ENCODE data around the gene CHCHD6. TPM values are rescaled to one million over a fixed set of nuclear protein-coding genes. Genes with fewer than 3 reads are reported as not detected.

CHCHD6 gene
- total and polyA plus RNA-seq, 2 of the 4 experiments (the other 2 are of a cell fraction): 18.8 to 28.9 TPM

GRCh38 chr3:126870608-126871210 lies 166.7 kb downstream of the CHCHD6 start:
- no peaks in the 10 kb centered on the region for H3K36me3 ChIP-seq (ENCODE audit: control insufficient read depth, insufficient read depth, low read length)
- H3K4ac ChIP-seq (ENCODE audit: low read depth, low read length): no peak overlapping the region
- dilution Hi-C loops (cut with HindIII; ENCODE audit: low sequenced_read_pairs, unreplicated experiment): no loop called here
- ATAC-seq (ENCODE audit: low read depth): no peak
- H4K20me1 ChIP-seq (ENCODE audit: insufficient read depth, low read length): no peaks in the 10 kb centered on the region
- H2AK5ac ChIP-seq (ENCODE audit: low read depth, low read length): no peak overlapping the region
- H4K91ac ChIP-seq (ENCODE audit: insufficient read depth, low read depth, low read length): no peak overlapping the region
- H3K9ac ChIP-seq (ENCODE audit: low read depth, low read length): no peak overlapping the region
- no peak overlapping the region for H2BK5ac ChIP-seq (ENCODE audit: low read depth, low read length, poor library complexity, severe bottlenecking)
- no peaks in the 10 kb centered on the region; a peak in 1 of 4 replicates for H3K79me1 ChIP-seq (ENCODE audit: low read depth in 1 of 2, low read length in 2 of 2)
- CTCF ChIA-PET: no interaction called here
- TF ChIP-seq USF2 (IDR thresholded peaks at IDR 0.05; ENCODE audit: low read depth, low read length): no peak
- no peak for TF ChIP-seq MXI1 (IDR thresholded peaks at IDR 0.05; ENCODE audit: borderline replicate concordance, low read depth, low read length)
- TF ChIP-seq RAD21 (IDR thresholded peaks at IDR 0.05; ENCODE audit: low read length): no peak
- TF ChIP-seq BHLHE40 (IDR thresholded peaks at IDR 0.05; ENCODE audit: low read depth, low read length): no peak
- TF ChIP-seq RCOR1 (IDR thresholded peaks at IDR 0.05; ENCODE audit: insufficient replicate concordance, low read length): no peak
- TF ChIP-seq MAFK (IDR thresholded peaks at IDR 0.05; ENCODE audit: low read depth, low read length): no peak
- TF ChIP-seq MAZ (IDR thresholded peaks at IDR 0.05; ENCODE audit: borderline replicate concordance, low read depth, low read length): no peak
- no peak for TF ChIP-seq NFE2L2 (IDR thresholded peaks at IDR 0.05; ENCODE audit: low read depth, low read length)
- TF ChIP-seq CEBPB (IDR thresholded peaks at IDR 0.05; ENCODE audit: low read depth, low read length): no peak
- TF ChIP-seq RFX5 (IDR thresholded peaks at IDR 0.05; ENCODE audit: low read depth, low read length): no peak
- no peak for TF ChIP-seq CHD1 (IDR thresholded peaks at IDR 0.05; ENCODE audit: low read depth, low read length)
- TF ChIP-seq FOS (IDR thresholded peaks at IDR 0.05; ENCODE audit: low read depth, low read length): no peak
- no peak for TF ChIP-seq POLR2A (IDR thresholded peaks at IDR 0.05; ENCODE audit: low read depth, low read length)
- no peak for TF ChIP-seq ELK1 (IDR thresholded peaks at IDR 0.05; ENCODE audit: borderline replicate concordance, low read depth, low read length)
- TF ChIP-seq CTCF (conservative IDR thresholded peaks at IDR 0.05; ENCODE audit: low read depth, low read length): no peak
- TF ChIP-seq SMC3 (IDR thresholded peaks at IDR 0.05; ENCODE audit: low read depth, low read length): no peak
- no peak overlapping the region for H3K4me2 ChIP-seq (ENCODE audit: low read depth, low read length)
- no peak overlapping the region for H3K56ac ChIP-seq (ENCODE audit: extremely low read depth, insufficient read depth, low read length)
- peaks cover 3% of the 10 kb centered on the region; the same call in 1 of the 2 replicates for H3K9me1 ChIP-seq (ENCODE audit: insufficient read depth, low read length)
- no peak overlapping the region for H3K4me3 ChIP-seq (ENCODE audit: insufficient read depth, low read depth, low read length)
- no peak overlapping the region for H2BK20ac ChIP-seq (ENCODE audit: low read depth, low read length)
- no peak overlapping the region for H2AFZ ChIP-seq (replicated peaks; ENCODE audit: low read length, poor library complexity)
- H2BK15ac ChIP-seq (ENCODE audit: low read depth, low read length): no peak overlapping the region
- no TSS peak for BruUV-seq (replicated peaks)
- H3K27ac ChIP-seq (ENCODE audit: insufficient read depth, low read length): no peak overlapping the region
- in situ Hi-C loops (cut with MboI; ENCODE audit: low sequenced_read_pairs): no loop called here
- POLR2A ChIA-PET (ENCODE audit: unreplicated experiment): no interaction called here
- intact Hi-C loops (cut with micrococcal nuclease): no loop called here
- no peak overlapping the region for H2AK9ac ChIP-seq (replicated peaks; ENCODE audit: low read depth, low read length, poor library complexity)
- no peaks in the 10 kb centered on the region for H3K9me3 ChIP-seq (ENCODE audit: control insufficient read depth, insufficient read depth, low read length)
- H3K27me3 ChIP-seq (ENCODE audit: control insufficient read depth, insufficient read depth, low read length): no peaks in the 10 kb centered on the region
- no peaks in the 10 kb centered on the region for H3K4me1 ChIP-seq (ENCODE audit: control insufficient read depth, insufficient read depth, low read length)
- DNase-seq: peak; percentile 40
- H4K8ac ChIP-seq (ENCODE audit: low read depth in 2 of 2, low read length in 2 of 2): no peak overlapping the region
- 100% methylated on average over 1 of the region's 9 CpGs; no CpG with 5 or more reads in 1 of the 2 experiments for WGBS, 2 experiments (ENCODE audit: extremely low coverage in 2 of 2, insufficient read length in 1 of 2)
- H2BK120ac ChIP-seq (ENCODE audit: low read depth, low read length): no peak overlapping the region
- no peak overlapping the region for H3K18ac ChIP-seq (ENCODE audit: low read depth, low read length)
- H3K23ac ChIP-seq (ENCODE audit: low read depth, low read length): no peak overlapping the region
- H4K5ac ChIP-seq (ENCODE audit: low read depth, low read length): no peak overlapping the region
- H3K14ac ChIP-seq (replicated peaks; ENCODE audit: low read depth, low read length): no peak overlapping the region

All from IMR-90 (cell line).